Measurements from ENCODE around the gene GPR37L1.
"Not testable (repeated sequence)": the region's sequence is repeated elsewhere in the genome, so short reads cannot be mapped to it uniquely, and the experiment has no call there.

The GPR37L1 gene

GRCh38 chr1:202134645-202135172, 12.0 kb downstream of the GPR37L1 start:
- DNase-seq (ENCODE audit: low spot score), result no peak

DNA sequence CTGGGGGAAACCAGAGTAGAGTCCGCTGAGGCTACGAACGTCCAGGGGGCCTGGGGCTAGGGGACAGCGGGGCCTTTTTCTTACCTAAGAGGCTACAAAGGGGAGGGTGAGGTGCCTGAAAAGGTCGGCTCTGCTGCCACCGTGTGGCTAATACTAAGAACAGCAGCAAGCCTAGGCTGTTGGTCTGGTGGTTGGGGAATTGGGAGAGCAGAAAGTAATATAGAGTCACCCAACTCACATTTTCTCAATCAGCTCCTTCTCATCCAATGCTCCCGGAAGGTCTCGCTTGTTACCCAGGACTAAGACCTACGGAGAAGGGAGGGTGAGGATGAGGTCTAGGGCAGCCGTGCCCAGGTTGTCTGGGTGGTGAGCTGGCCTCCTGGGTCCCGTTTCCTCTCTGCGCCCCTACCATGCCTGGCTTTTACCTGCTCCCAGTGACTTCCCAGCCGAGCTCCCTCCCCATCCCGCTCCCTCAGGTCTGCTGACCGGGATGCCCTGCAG, 12.6 kb downstream of the GPR37L1 start:
- peak; percentile 57 for DNase-seq (ENCODE audit: low spot score)

- DNase-seq (ENCODE audit: low spot score), result no peak
Measured at GRCh38 chr1:202140833-202141232, 18.1 kb downstream of the GPR37L1 start.

DNA sequence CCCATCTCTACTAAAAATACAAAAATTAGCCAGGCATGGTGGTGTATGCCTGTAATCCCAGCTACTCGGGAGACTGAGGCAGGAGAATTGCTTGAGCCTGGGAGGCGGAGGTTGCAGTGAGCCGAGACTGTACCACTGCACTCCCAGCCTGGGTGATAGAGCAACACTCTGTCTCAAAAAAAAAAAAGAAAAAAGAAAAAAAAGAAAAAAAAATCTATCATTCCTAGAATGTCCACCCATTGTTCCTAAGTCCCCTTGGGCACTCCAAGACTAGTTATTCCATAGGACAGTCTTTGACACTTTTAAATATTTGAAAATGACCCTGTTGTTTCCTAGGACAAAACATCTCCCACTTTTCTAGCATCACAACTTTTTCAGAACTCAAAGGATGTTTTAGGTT, 18.8 kb downstream of the GPR37L1 start:
- DNase-seq (ENCODE audit: low spot score), result not testable (repeated sequence)

- DNase-seq (ENCODE audit: low spot score), result no peak
Measured at GRCh38 chr1:202143011-202143767, 20.5 kb downstream of the GPR37L1 start.

- DNase-seq (ENCODE audit: low spot score), result no peak
Measured at GRCh38 chr1:202143768-202144401, 21.2 kb downstream of the GPR37L1 start.

DNA sequence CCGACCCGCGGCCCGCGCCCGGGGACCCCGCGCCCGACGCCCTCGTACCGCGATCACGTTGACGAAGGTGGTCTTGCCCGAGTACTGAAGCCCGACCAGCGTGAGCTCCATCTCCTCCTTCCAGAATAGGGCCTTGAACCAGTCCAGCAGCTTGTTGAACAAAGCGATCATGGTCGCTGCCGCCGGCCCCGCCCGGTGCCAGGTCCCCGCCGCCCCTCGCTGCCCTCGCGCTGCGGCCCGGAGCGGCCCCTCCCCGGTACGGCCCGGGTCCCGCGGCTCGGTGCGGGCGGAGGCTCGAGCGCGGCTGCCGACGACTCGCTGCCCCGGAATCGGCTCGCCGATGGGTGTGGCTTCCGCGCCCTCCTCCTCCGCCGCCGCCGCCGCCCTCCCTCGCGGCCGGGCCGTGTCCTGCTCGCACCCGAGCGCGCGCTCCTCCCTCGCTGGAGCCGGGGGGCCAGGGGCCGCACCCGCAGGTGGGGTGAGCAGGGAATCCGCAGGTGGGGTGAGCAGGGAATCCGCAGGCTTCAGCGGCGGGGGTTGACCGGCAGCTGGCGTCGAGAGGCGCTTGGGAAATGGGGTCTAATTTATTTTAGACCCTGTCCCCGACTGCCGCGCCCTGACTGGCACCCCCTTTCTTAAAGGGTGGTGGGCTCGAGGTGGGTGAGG, 21.8 kb downstream of the GPR37L1 start, which contains the start of gene ARL8A:
TSS of gene ARL8A (minus strand) at position 336 of the 666 bp plus-strand sequence. CDS start at position 171, 165 bp downstream.
- DNase-seq (ENCODE audit: low spot score), result no peak

DNA sequence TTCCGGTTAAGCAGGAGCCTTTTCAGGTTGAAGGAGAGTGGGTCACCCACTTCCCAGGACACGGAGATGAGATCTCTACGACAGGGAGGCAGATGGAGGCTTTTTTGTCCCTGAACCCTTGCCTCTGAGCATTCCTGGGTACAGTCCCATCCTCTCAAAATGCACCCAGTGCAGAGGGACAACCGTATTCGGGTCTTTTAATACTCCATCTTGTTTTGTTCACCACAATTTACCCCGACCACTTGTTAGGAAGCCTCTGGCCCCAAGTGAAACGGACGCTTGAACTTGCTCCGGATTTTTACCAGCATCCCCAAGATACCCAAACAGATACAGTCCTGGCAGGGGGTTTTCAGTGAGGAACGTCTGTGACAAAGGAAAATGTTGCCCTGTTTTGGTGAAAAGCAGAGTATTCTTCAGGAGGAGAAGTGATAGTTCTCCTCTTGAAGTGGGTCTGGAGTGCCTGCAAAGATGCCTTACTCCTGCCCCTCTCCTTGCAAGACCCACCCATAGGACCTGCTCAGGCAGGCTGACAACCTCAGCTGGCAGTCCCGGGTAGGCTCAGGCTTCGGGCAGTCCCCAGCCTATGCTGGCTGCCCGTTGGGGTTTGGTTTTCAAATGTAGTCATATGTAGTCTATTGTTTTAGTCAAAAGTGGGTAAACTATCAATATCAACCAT, 22.5 kb downstream of the GPR37L1 start:
- no peak for DNase-seq (ENCODE audit: low spot score)

DNA sequence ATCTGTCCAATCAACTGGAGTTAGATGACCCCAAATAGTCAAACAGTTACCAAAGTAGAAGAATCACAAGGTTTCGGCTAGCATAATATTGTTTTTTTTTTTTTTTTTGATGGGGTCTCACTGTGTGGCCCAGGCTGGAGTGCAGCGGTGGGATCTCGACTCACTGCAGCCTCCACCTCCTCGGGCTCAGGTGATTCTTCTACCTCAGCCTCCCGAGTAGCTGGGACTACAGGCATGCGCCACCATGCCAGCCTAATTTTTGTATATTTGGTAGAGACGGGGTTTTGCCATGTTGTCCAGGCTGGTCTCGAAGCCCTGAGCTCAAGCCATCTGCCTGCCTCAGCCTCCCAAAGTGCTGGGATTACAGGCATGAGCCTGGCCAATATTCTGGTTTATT, 23.0 kb downstream of the GPR37L1 start:
- not testable (repeated sequence) for DNase-seq (ENCODE audit: low spot score)

DNA sequence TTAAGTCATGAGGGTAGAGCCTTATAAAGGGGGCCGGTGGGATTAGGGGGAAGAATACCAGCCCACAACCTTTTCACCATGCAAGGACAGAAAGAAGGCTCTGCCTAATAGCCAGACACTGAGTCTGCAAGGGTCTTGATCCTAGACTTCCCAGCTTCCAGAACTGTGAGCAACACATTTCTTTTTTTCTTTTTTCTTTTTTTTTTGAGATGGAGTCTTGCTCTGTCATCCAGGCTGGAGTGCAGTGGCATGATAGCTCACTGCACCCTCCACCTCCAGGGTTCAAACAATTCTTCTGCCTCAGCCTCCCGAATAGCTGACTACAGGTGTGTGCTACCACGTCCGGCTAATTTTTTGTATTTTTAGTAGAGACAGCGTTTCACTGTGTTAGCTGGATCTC, 23.6 kb downstream of the GPR37L1 start:
- DNase-seq (ENCODE audit: low spot score), result no peak

GRCh38 chr1:202146993-202147392, 24.3 kb downstream of the GPR37L1 start:
- no peak for DNase-seq (ENCODE audit: low spot score)

- DNase-seq (ENCODE audit: low spot score), result no peak
Measured at GRCh38 chr1:202148391-202148790, 25.7 kb downstream of the GPR37L1 start.

DNA sequence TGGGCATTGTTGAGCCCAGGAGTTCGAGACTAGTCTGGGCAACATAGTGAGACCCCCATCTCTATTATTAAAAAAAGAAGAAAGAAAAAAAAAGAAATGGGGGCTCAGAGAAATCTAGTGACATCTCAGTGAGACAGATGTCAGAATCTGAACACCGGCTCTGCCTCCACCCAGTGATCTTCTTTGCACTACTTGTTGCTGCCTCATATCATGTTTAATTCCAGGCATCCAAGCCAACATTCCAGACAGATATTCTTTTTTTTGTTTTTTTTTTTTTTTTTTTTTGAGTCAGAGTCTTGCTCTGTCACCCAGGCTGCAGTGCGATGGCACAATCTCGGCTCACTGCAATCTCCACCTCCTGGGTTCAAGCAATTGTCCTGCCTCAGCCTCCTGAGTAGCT, 26.8 kb downstream of the GPR37L1 start:
- DNase-seq (ENCODE audit: low spot score), result no peak

GRCh38 chr1:202150187-202150586, 27.5 kb downstream of the GPR37L1 start:
- DNase-seq (ENCODE audit: low spot score), result no peak

GRCh38 chr1:202150602-202151001, 27.9 kb downstream of the GPR37L1 start:
- DNase-seq (ENCODE audit: low spot score), result no peak

GRCh38 chr1:202151045-202151444, 28.3 kb downstream of the GPR37L1 start:
- DNase-seq (ENCODE audit: low spot score), result no peak

DNA sequence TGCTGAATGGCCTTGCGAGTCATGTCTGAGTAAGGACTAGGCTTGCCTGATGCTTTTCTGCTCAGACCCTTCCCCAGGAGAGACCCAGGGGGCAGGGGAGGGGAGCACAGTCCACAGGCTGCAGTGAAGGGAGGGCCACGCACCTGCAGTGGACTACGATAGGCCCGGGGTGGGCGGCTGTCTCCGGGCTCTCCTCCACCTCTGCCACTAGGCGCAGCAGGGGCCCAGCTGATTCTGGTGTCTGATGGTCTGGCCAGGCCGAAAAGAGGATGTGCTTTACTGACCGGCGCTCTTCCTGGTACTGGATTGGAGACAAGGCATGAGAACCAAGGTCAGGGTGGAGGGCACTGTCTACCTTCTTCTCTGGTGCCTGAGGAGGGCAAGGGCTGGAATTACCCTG, 29.7 kb downstream of the GPR37L1 start:
- DNase-seq (ENCODE audit: low spot score), result no peak

- DNase-seq (ENCODE audit: low spot score), result no peak
Measured at GRCh38 chr1:202153284-202153683, 30.6 kb downstream of the GPR37L1 start.

DNA sequence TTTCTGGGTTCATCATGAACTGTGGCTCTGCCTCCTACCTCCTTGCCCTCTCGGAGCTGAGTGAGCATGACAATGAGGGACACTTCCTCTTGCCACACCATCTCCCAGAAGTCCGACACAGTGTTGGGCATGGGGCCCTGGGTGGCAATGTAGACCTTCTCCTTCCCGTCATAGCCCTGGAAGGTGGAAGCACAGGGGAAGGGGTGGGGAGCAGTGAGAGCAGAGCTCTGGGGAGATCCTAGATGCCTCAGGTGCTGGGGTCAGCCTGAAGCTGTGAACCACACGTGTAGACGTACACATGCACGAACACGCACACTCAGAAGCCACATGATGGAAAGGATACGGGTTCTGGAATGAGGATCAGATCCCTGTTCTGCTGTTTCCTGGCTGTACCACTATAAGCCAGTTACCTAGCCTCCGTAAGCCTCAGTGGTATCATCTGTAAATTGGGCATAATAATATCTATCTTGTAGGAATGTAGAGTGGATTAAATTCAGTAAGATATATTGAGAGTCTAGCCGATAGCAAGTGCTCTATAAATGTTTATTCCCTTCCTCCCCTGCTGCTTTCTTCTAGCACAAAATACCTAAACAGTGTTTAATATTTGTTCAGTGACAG, 31.5 kb downstream of the GPR37L1 start:
- no peak for DNase-seq (ENCODE audit: low spot score)

DNA sequence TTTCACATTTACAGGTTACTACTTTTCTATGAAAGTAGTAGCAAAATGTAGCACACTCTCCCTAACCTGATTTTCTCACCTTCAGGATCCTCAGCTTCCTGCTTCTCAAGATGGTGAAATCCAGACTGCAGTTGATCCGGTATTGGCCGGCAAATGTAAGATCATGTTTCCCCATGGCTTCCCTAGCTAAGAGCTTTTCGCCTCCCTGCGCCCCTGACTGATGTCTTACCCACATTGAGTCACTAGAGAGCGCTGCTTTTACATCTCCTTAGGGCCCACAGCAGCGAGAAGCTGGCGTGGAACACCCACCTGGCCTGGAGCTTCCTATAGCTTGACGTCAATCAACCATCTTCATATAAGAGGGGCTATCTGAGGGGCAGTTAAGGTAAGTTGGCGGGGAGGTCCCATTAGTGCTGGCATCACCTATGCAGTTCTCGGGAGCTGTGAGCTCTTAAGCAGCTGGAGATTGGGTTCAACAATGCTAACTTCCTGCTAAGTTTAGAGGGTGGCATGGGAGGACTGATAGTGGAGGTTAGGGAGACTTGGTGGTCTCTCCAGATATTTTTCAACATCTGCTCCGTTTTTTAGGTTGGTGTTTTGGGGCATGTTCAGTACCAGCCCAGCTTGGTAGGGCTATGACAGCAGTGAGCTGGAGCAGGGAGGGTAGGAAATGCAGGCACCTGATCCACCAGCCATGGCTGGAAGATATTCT, 32.2 kb downstream of the GPR37L1 start:
- DNase-seq (ENCODE audit: low spot score), result peak; percentile 44

DNA sequence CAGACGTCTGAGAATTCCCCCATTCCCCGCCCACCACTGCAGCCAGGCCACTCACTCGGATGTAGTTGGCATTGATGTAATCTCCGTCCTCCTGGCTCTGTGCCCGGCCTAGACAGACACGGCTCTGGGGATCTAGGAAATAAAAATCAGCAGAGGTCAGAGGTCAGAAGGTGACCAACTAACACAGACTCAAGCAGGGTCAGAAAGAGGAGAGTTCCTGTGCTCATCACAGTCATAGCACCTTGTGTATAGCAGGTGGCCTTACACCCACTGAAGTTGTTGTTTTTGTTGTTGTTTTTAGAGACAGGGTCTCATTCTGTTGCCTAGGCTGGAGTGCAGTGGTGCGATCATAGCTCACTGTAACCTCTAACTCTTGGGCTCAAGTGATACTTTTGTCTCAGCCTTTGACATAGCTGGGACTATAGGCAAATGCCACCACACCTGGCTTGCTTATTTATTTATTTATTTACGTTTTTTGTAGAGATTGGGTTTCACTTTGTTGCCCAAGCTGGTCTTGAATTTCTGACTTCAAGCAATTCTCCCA, 32.8 kb downstream of the GPR37L1 start:
- peak; percentile 86 for DNase-seq (ENCODE audit: low spot score)
